ENCODE data around the gene MYZAP.

The MYZAP gene

GRCh38 chr15:57552678-57553334 is 38.9 kb upstream of the MYZAP start:
- Histone ChIP-seq H3K4me1 (ENCODE audit: insufficient read depth, low read length) (no peaks in the 10 kb centered on the region), H3K79me2 (ENCODE audit: insufficient read depth, low read length) (no peaks in the 10 kb centered on the region), H3K4me3 (ENCODE audit: low read depth in 1 of 2, low read length in 2 of 2) (no peak overlapping the region), H2AFZ (ENCODE audit: low read depth, low read length) (no peak overlapping the region), H3K4me2 (ENCODE audit: insufficient read depth, low read length) (no peak overlapping the region), H3K36me3 (ENCODE audit: insufficient read depth, low read length) (no peaks in the 10 kb centered on the region), H3K9me3 (ENCODE audit: insufficient read depth, low read length, severe bottlenecking) (no peaks in the 10 kb centered on the region), H3K9ac (ENCODE audit: low read depth, low read length) (no peak overlapping the region), H3K27ac (ENCODE audit: low read length) (no peak overlapping the region), H3K27me3 (ENCODE audit: insufficient read depth, low read length, poor library complexity) (peaks cover 11% of the 10 kb centered on the region), H4K20me1 (ENCODE audit: insufficient read depth, low read length) (no peaks in the 10 kb centered on the region)
- DNase-seq (no peak), ATAC-seq (ENCODE audit: insufficient read depth, low read depth) (no peak)
- TF ChIP-seq, protein P1, sequence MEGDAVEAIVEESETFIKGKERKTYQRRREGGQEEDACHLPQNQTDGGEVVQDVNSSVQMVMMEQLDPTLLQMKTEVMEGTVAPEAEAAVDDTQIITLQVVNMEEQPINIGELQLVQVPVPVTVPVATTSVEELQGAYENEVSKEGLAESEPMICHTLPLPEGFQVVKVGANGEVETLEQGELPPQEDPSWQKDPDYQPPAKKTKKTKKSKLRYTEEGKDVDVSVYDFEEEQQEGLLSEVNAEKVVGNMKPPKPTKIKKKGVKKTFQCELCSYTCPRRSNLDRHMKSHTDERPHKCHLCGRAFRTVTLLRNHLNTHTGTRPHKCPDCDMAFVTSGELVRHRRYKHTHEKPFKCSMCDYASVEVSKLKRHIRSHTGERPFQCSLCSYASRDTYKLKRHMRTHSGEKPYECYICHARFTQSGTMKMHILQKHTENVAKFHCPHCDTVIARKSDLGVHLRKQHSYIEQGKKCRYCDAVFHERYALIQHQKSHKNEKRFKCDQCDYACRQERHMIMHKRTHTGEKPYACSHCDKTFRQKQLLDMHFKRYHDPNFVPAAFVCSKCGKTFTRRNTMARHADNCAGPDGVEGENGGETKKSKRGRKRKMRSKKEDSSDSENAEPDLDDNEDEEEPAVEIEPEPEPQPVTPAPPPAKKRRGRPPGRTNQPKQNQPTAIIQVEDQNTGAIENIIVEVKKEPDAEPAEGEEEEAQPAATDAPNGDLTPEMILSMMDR (IDR thresholded peaks at IDR 0.05; ENCODE audit: borderline replicate concordance, extremely low read depth, low read length, poor library complexity, severe bottlenecking), result no peak
- TF ChIP-seq EZH2 (IDR thresholded peaks at IDR 0.05; ENCODE audit: borderline replicate concordance, low read depth, low read length, severe bottlenecking), result no peak

DNA sequence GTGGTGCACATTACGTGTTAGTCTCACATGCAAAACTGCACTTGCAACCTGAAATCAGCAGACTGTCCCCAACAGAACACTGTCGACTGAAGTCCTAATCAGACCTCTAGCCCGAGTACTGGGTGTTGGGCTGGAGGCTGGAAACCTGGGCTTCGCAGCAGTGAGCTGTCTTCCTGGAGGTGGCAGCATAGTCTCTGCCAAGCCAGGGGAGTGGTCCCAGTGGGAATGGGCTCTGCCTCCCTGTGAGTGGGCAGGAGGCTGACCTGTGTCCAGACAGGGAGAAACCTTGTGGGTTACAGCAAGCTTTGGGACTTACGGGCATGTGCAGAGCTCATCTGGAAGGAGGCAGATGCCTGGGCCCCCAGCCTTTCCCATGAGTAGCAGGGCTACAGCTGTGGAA is 38.2 kb upstream of the MYZAP start:
- Histone ChIP-seq H3K9ac (ENCODE audit: low read depth, low read length) (no peak overlapping the region), H3K4me3 (ENCODE audit: low read depth in 1 of 2, low read length in 2 of 2) (no peak overlapping the region), H3K79me2 (ENCODE audit: insufficient read depth, low read length) (no peaks in the 10 kb centered on the region), H4K20me1 (ENCODE audit: insufficient read depth, low read length) (no peaks in the 10 kb centered on the region), H3K4me2 (ENCODE audit: insufficient read depth, low read length) (no peak overlapping the region), H2AFZ (ENCODE audit: low read depth, low read length) (no peak overlapping the region), H3K27ac (ENCODE audit: low read length) (no peak overlapping the region), H3K27me3 (ENCODE audit: insufficient read depth, low read length, poor library complexity) (peaks cover 14% of the 10 kb centered on the region), H3K4me1 (ENCODE audit: insufficient read depth, low read length) (no peaks in the 10 kb centered on the region), H3K36me3 (ENCODE audit: insufficient read depth, low read length) (no peaks in the 10 kb centered on the region), H3K9me3 (ENCODE audit: insufficient read depth, low read length, severe bottlenecking) (no peaks in the 10 kb centered on the region)
- ATAC-seq (ENCODE audit: insufficient read depth, low read depth) (no peak), DNase-seq (no peak)
- no peak for TF ChIP-seq EZH2 (IDR thresholded peaks at IDR 0.05; ENCODE audit: borderline replicate concordance, low read depth, low read length, severe bottlenecking)
- TF ChIP-seq, protein P1 (IDR thresholded peaks at IDR 0.05; ENCODE audit: borderline replicate concordance, extremely low read depth, low read length, poor library complexity, severe bottlenecking), result no peak

DNA sequence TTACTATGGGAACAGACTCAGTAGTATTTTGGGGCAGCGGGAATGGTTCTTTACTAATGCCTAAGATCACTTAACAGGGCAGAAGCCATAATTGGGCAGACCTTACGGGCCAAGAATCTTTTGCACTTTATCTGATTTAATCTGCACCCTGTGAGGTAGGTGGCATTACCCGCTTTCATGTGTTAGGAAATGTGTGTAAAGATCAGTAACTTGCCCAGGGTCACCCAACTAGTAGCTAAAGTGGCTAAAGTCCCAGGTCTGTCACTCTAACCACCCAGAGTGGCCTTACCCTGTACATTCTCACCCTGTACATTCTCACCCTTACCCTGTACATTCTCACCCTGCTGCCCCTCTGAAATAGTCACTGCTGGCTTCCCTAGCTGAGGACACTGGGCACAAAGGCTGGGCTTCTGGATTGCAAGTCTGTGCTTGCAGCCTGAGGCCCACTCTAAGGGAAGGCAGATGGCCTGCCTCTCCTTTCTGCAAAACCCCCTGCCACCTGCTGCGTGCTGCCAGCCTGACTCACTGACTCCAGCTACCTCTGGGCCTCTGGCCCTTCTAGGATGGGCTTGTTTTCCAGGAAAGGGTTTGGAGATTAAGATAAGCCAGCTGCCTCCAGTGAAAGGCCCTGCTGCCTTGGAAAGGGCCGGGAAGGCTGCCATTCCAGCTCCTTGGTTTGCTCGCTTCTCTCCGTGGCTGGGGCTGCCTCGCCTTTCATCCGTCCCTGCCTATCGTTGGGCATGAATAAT is 37.5 kb upstream of the MYZAP start:
- Histone ChIP-seq H3K27ac (ENCODE audit: low read length) (no peak overlapping the region), H2AFZ (ENCODE audit: low read depth, low read length) (no peak overlapping the region), H3K9me3 (ENCODE audit: insufficient read depth, low read length, severe bottlenecking) (no peaks in the 10 kb centered on the region), H3K4me2 (ENCODE audit: insufficient read depth, low read length) (no peak overlapping the region), H3K27me3 (ENCODE audit: insufficient read depth, low read length, poor library complexity) (peaks cover 16% of the 10 kb centered on the region), H4K20me1 (ENCODE audit: insufficient read depth, low read length) (no peaks in the 10 kb centered on the region), H3K36me3 (ENCODE audit: insufficient read depth, low read length) (no peaks in the 10 kb centered on the region), H3K4me3 (ENCODE audit: low read depth in 1 of 2, low read length in 2 of 2) (no peak overlapping the region), H3K4me1 (ENCODE audit: insufficient read depth, low read length) (no peaks in the 10 kb centered on the region), H3K79me2 (ENCODE audit: insufficient read depth, low read length) (no peaks in the 10 kb centered on the region), H3K9ac (ENCODE audit: low read depth, low read length) (no peak overlapping the region)
- ATAC-seq (ENCODE audit: insufficient read depth, low read depth) (no peak), DNase-seq (no peak)
- no peak for TF ChIP-seq EZH2 (IDR thresholded peaks at IDR 0.05; ENCODE audit: borderline replicate concordance, low read depth, low read length, severe bottlenecking)
- TF ChIP-seq, protein P1 (IDR thresholded peaks at IDR 0.05; ENCODE audit: borderline replicate concordance, extremely low read depth, low read length, poor library complexity, severe bottlenecking), result no peak
